OCI-LY1 (cell line): ENCODE results near the gene SLC17A9.

Source experiments
- H2AFZ ChIP-seq: fragments of 200-600 bp; sonication (generic), shearing (Covaris generic); 2 replicates; pipeline ENCODE4 v1.6.0; 2014; ENCODE audit warnings: antibody characterized with exemption, mild to moderate bottlenecking, low read length
- H3F3A ChIP-seq: fragments of 200-600 bp; sonication (generic), shearing (Covaris generic); 2 replicates; pipeline ENCODE4 v1.6.0; 2014; ENCODE audit warnings: mild to moderate bottlenecking, antibody characterized with exemption, low read length, moderate library complexity; ENCODE audit not compliant: insufficient read depth
- H3K27ac ChIP-seq: fragments of 200-600 bp; sonication (generic); 2 replicates; pipeline ENCODE4 v1.5.1; 2014; ENCODE audit warnings: low read length, mixed run types, mild to moderate bottlenecking, low read depth; ENCODE audit not compliant: poor library complexity, severe bottlenecking
- H3K27me3 ChIP-seq: fragments of 200-600 bp; sonication (generic); 2 replicates; pipeline ENCODE4 v1.6.0; 2014; ENCODE audit warnings: antibody characterized with exemption, mild to moderate bottlenecking, low read length, moderate library complexity; ENCODE audit not compliant: insufficient read depth
- H3K36me3 ChIP-seq: fragments of 200-600 bp; sonication (generic); 2 replicates; pipeline ENCODE4 v1.6.1; 2014; ENCODE audit warnings: mild to moderate bottlenecking, antibody characterized with exemption, low read length, moderate library complexity, mixed read lengths; ENCODE audit not compliant: insufficient read depth
- H3K4me1 ChIP-seq: fragments of 200-600 bp; sonication (generic); 2 replicates; pipeline ENCODE4 v1.5.1; 2014; ENCODE audit warnings: mild to moderate bottlenecking, low read length, moderate library complexity; ENCODE audit not compliant: insufficient read depth, severe bottlenecking
- H3K4me2 ChIP-seq: fragments of 200-600 bp; sonication (generic), shearing (Covaris generic); 2 replicates; pipeline ENCODE4 v1.6.1; 2014; ENCODE audit warnings: low read length
- H3K4me3 ChIP-seq: fragments of 200-600 bp; sonication (generic); 2 replicates; pipeline ENCODE4 v1.5.1; 2014; ENCODE audit warnings: low read length, low read depth, mild to moderate bottlenecking, mixed read lengths; ENCODE audit not compliant: poor library complexity, severe bottlenecking
- H3K79me2 ChIP-seq: fragments of 200-600 bp; shearing (Covaris generic); 2 replicates; pipeline ENCODE4 v1.6.1; 2016; ENCODE audit warnings: mixed run types, low read length, mixed read lengths; ENCODE audit not compliant: insufficient read depth
- H3K9ac ChIP-seq: fragments of 200-600 bp; sonication (generic), shearing (Covaris generic); 2 replicates; pipeline ENCODE4 v1.6.1; 2014; ENCODE audit warnings: mild to moderate bottlenecking, low read length, mixed read lengths
- H3K9me2 ChIP-seq: fragments of 200-600 bp; sonication (generic), shearing (Covaris generic); 2 replicates; pipeline ENCODE4 v1.6.1; 2014; ENCODE audit warnings: low read depth, mild to moderate bottlenecking, low read length, mixed read lengths
- H3K9me3 ChIP-seq: fragments of 200-600 bp; shearing (Covaris generic); 2 replicates; pipeline ENCODE4 v1.6.1; 2014; ENCODE audit warnings: low read length, mixed read lengths
- H4K20me1 ChIP-seq: fragments of 200-600 bp; sonication (generic), shearing (Covaris generic); 2 replicates; pipeline ENCODE4 v1.6.0; 2016; ENCODE audit warnings: mild to moderate bottlenecking, low read length; ENCODE audit not compliant: insufficient read depth
- CTCF ChIP-seq: fragments of 200-600 bp; sonication (generic), shearing (Covaris generic); IDR thresholded peaks from 2 replicates; pipeline ENCODE4 v1.5.1; 2017; ENCODE audit warnings: mild to moderate bottlenecking, antibody characterized with exemption, low read length, moderate library complexity, mixed read lengths
- EZH2 ChIP-seq: fragments of 200-600 bp; sonication (generic), shearing (Covaris generic); IDR thresholded peaks from 2 replicates; pipeline ENCODE4 v1.8.0; 2017; ENCODE audit warnings: borderline replicate concordance, mixed run types, mild to moderate bottlenecking, antibody characterized with exemption, low read length, moderate library complexity, mixed read lengths

Gene SLC17A9

GRCh38 chr20:62928246-62928939 is 24.1 kb upstream of the SLC17A9 start:
- peak overlapping the region; percentile 6; the same call in 1 of the 2 replicates for H3K9ac ChIP-seq
- no peaks in the 10 kb centered on the region for H3K9me3 ChIP-seq
- peaks cover 65% of the 10 kb centered on the region for H3K4me1 ChIP-seq
- H3K27me3 ChIP-seq, result no peaks in the 10 kb centered on the region
- peak overlapping the region; percentile 52 for H3K4me2 ChIP-seq
- no peak overlapping the region for H2AFZ ChIP-seq
- TF ChIP-seq EZH2 (no peak), CTCF (no peak)
- H3F3A ChIP-seq, result no peaks in the 10 kb centered on the region
- H4K20me1 ChIP-seq, result no peaks in the 10 kb centered on the region
- H3K27ac ChIP-seq, result no peak overlapping the region
- H3K4me3 ChIP-seq, result peak overlapping the region; percentile 46
- no peaks in the 10 kb centered on the region for H3K9me2 ChIP-seq
- H3K36me3 ChIP-seq, result peaks cover 22% of the 10 kb centered on the region
- peaks cover 60% of the 10 kb centered on the region for H3K79me2 ChIP-seq

DNA sequence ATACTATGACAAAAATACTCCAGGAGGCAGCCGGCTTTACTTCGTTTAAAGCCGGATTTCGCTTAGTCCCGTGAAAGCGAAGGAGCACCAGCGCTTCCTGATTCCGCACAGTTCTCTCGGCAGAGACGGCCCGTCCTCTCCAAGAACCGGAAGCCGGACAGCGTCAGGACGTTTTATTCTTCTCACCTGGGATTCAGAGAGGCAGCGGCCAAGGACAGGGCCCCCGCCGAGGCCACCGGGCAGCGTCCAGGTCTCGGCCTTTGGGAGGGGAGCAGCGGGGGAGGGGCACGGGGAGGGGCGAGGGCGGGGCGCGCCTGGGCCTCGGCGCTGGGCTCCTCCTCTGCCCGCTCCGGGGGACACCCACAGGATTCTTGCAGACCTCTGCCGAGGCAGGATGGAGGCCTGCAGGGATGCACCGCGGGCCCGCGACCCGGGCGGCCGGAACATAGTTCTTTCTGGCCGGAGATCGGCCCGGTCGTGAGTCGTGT is 23.4 kb upstream of the SLC17A9 start:
- H4K20me1 ChIP-seq, result no peaks in the 10 kb centered on the region
- peak overlapping the region; percentile 46 for H3K4me3 ChIP-seq
- H3K27me3 ChIP-seq, result no peaks in the 10 kb centered on the region
- no peak overlapping the region for H2AFZ ChIP-seq
- no peaks in the 10 kb centered on the region for H3K9me2 ChIP-seq
- peaks cover 58% of the 10 kb centered on the region for H3K4me1 ChIP-seq
- H3K79me2 ChIP-seq, result peaks cover 60% of the 10 kb centered on the region
- no peaks in the 10 kb centered on the region for H3K9me3 ChIP-seq
- no peak overlapping the region for H3K27ac ChIP-seq
- H3K9ac ChIP-seq, result peak overlapping the region; percentile 6; the same call in 1 of the 2 replicates
- H3K36me3 ChIP-seq, result peaks cover 27% of the 10 kb centered on the region
- H3F3A ChIP-seq, result no peaks in the 10 kb centered on the region
- TF ChIP-seq EZH2 (no peak), CTCF (no peak)
- H3K4me2 ChIP-seq, result peak overlapping the region; percentile 52

DNA sequence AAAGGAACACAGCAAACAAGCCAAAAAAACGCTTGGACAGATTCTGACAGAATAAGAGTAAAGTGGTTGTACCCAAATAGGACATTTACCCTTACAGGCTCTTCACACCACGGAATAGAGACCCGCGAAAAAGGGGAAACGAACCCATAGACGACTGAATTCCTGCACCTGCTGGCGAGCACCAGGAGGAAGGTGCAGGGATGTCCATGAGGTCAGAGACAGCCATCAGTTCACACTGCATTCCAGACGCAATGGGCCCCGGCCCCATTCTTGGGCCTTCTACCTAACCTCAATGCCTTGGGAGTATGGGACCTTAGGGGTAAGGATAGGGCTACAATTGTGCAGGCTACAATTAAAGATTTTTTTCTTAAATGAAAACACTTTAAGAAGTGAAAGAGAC is 21.0 kb upstream of the SLC17A9 start:
- TF ChIP-seq EZH2, result no peak
- TF ChIP-seq CTCF, result no peak
- Histone ChIP-seq H3F3A (no peaks in the 10 kb centered on the region), H3K27ac (no peak overlapping the region), H3K4me2 (peak overlapping the region; percentile 6; the same call in 1 of the 2 replicates), H3K9me2 (no peaks in the 10 kb centered on the region), H4K20me1 (no peaks in the 10 kb centered on the region), H3K36me3 (peaks cover 44% of the 10 kb centered on the region), H3K9me3 (no peaks in the 10 kb centered on the region), H3K4me1 (peaks cover 60% of the 10 kb centered on the region), H3K4me3 (no peak overlapping the region), H3K27me3 (no peaks in the 10 kb centered on the region), H3K79me2 (peaks cover 65% of the 10 kb centered on the region), H3K9ac (no peak overlapping the region), H2AFZ (no peak overlapping the region)
